HG03439 (cell line): ENCODE measurements around the gene OR2M4.
"Not testable (repeated sequence)": the region's sequence is repeated elsewhere in the genome, so short reads cannot be mapped to it uniquely, and the experiment has no call there.

Experiments used
- ATAC-seq: cut with Tn5 transposase; IDR thresholded peaks from one replicate; pipeline ENCODE4 v1.9.1; 2021; ENCODE audit warnings: mild to moderate bottlenecking, moderate library complexity; ENCODE audit not compliant: unreplicated experiment

Gene OR2M4, protein sequence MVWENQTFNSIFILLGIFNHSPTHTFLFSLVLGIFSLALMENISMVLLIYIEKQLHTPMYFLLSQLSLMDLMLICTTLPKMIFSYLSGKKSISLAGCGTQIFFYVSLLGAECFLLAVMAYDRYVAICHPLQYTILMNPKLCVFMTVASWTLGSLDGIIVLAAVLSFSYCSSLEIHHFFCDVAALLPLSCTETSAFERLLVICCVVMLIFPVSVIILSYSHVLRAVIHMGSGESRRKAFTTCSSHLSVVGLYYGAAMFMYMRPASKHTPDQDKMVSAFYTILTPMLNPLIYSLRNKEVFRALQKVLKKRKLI

DNA sequence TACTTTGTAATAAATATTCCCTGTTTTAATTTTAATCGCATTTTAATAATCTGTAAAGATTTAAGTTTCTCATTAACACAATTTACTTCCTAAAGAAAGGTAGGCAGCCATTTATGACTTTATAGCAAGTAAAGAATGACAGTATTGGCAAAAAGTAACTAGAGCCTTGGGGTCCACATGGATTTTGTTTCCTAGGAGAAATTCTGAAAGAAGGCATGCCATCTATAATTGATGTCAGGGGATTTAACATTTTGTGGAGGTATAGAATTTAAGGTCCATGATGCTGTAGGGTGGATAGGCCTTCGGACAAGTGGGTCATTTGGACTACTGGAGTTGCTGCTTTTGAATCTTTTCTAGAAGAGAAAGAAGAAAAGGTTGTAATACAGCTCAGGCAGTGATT is at the start of gene OR2M4:
Gene OR2M4, plus strand, starts transcription at position 301 of the 400 bp plus-strand sequence. CDS start 7,512 bp downstream, outside the sequence.
- ATAC-seq, result no peak

DNA sequence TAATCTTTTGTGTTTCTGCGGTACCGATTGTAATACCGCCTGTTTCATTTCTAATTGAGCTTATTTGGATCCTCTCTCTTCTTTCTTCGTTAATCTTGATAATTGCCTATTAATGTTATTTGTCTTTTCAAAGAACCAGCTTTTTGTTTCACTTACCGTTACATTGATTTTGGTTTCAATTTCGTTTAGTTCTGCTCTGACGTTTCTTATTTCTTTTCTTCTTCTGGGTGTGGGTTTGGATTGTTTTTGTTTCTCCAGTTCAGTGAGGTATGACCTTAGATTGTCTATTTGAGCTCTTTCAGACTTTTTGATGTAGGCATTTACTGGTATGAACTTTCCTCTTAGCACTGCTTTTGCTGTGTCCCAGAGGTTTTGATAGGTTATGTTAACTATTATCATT is 47.2 kb upstream of the OR2M4 start:
- no peak for ATAC-seq

DNA sequence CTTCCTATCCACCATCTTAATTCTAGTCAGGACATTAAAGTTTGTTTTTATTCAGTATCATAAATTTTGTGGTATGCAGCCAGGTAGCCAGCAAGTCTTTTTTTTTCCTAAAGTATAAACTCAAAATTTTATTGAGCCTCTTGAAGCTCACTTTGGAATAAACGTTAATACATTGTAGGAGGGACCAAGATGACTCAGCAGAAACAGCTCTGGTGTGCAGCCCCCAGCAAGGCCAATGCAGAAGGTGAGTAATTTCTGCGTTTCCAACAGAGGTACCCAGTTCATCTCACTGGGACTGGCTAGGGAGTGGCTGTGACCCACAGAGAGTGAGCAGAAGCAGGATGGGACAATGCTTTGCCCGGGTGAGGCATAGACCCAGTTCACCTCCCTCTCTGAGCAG is 43.9 kb upstream of the OR2M4 start:
- ATAC-seq, result no peak

DNA sequence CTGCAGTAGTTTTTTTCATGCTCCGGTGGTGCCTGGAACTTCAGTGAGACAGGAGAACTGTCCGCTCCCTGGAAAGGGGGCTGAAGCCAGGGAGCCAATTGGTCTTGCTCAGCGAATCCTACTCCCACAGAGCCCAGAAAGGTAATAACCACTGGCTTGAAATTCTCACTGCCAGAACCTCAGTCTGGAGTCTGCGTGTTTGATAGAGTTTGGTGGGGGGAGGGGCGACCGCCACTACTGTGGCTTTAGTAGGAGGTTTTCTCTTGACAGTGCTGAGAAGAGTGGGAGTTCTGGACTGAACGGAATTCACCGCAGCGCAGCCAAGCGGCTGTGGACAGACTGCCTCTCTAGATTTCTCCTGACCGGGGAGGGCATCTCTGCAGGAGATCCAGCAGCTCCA is 42.2 kb upstream of the OR2M4 start:
- no peak for ATAC-seq

DNA sequence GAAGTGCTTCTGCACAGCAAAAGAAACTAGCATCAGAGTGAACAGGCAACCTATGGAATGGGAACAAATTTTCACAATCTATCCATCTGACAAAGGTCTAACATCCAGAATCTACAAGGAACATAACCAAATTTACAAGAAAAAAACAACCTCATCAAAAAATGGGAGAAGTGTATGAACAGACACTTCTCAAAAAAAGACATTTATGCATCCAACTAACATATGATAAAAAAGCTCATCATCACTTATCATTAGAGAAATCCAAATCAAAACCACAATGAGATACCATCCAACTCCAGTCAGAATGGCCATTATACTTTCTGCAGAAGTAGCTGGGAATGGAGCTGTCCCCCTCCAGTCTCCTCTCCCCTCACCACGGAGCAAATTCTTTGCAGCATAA is 37.1 kb upstream of the OR2M4 start:
- ATAC-seq, result no peak

DNA sequence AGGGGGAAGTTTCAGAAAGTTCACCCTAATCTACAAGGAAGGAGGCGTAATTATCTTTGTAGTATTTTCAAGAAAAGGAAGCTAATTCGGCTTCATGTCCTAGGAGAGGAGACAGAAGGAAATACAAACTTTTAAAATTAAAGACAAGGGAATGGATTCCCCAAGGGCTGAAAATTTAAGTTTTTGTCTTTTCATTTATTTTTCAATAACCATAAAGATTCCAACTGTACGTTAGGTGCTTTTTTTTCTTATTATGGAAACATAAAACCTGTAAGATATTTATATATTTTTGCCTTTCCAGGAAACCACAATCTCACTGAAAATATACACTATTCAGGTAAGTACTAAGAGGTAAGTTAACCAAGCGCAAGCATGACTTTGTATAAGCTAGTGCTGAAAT is 34.3 kb upstream of the OR2M4 start, which contains the start of gene OR2M3:
Gene OR2M3, plus strand, starts transcription at position 301 of the 400 bp plus-strand sequence. CDS start 5,803 bp downstream, outside the sequence.
- no peak for ATAC-seq

DNA sequence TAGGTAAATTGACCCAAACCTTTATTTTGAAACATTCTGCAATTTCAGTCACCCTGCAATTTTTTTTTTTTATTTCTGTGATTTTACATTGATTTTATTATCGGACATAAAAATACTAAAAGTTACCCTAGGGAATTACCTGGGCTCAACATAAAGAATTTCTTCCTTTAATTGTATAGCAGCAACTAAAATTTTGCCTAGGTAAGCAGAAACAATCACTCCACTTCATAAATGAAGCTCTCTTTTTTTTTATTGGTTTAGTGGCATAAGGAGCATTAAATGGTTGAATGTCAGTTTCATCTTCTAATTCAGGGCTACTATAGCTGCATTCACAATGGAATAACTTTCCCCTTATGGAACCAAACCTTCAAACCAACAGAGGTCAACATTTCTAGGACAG is 15.3 kb upstream of the OR2M4 start:
- ATAC-seq, result no peak

DNA sequence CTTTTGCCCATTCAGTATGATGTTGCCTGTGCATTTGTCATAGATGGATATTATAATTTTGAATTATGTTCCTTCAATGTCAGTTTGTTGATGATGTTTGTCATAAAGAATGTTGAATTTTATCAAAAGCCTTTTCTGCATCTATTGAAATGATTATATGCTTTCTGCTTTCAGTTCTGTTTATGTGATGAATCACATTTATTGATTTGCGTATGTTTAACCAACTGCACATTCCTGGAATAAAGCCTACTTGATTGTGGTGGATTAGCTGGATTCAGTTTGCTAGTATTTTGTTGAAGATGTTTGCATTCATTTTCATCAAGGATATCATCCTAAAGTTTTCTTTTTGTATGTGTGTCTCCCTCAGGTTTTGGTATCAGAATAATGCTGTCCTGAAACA is 5.7 kb upstream of the OR2M4 start:
- ATAC-seq, result no peak

DNA sequence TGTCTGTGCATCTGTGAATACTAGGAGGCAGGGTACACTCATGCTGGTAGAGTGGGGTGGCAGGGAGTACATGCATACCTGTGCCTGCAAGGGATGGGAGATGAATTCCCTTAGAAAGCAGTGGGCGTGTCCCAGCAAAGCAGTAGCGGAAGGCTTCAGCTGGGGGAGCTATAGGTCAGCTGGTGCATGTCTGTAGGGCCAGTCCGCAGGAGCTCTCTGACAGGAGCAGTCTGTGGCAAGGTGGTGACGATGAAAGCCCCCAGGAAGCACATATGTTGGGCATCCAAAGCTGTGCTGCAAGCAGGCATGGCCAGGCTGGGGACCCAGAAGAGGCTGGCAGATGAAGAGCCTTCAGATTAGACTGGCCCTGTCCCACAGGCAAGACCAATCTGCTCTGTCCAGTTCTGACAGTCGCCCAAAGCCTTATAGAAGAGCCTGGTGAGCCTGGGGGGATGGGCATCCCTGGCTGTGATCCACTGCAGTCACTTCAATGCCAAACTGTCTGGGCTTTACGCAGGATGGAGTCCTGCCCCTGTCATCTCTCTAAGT is 1.8 kb upstream of the OR2M4 start:
- no peak for ATAC-seq

DNA sequence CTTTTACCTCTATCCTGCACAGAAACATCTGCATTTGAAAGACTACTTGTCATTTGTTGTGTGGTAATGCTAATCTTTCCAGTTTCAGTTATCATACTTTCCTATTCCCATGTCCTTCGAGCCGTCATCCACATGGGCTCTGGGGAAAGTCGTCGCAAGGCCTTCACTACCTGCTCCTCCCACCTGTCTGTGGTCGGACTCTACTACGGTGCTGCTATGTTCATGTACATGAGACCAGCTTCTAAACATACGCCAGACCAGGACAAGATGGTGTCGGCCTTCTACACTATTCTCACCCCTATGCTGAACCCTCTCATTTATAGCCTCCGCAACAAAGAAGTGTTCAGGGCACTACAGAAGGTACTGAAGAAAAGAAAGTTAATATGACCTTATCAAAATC is 8.3 kb downstream of the OR2M4 start:
- no peak for ATAC-seq

DNA sequence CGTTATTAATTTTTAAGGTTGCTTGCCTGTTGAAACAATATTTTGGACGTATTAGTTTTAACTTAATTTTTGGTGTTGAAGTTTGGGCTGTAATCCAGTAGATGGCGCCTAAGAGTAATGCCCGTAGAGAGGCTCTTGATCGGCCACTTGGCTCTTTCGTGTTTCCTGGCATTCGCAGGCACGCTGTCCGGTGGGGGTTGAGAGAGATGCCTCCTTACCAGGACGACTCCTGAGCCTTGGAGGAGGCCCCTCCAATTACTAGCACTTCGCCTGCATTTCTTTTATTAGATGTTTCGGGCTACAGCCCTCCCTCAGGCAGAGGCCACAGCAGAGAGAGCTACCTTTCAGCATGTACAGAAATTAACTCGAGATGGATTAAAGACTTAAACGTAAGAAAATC is 12.0 kb downstream of the OR2M4 start:
- ATAC-seq, result peak; percentile 86

DNA sequence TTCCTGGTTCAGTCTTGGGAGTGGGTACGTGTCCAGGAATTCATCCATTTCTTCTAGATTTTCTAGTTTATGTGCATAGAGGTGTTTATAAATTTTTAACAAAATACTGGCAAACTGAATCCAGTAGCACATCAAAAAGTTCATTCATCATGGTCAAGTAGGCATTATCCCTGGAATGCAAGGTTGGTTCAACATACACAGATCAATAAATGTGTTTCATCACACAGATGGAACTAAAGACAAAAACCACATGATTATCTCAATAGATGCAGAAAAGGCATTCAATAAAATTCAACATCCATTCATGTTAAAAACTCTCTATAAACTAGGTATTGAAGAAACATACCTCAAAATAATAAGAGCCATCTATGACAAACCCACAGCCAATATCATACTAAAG is 28.1 kb downstream of the OR2M4 start:
- not testable (repeated sequence) for ATAC-seq

DNA sequence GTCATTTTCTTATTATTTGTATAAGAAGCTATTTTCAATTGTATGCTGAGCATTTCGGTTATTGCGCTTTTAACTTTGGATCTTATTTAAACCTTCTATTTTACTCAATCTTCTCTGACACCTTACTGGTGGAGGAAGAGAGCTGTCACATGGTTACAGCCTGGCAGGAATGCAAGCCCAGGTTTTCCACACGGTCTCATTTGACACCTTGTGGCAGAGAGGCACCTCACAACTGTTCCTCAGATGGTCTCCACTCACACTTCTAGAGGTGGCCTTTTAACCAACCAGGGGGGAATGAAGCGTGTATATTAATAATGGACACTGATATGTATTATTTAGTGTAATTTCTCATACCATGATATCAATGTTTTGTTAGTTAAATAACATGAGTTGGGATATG is 37.0 kb downstream of the OR2M4 start:
- no peak for ATAC-seq

DNA sequence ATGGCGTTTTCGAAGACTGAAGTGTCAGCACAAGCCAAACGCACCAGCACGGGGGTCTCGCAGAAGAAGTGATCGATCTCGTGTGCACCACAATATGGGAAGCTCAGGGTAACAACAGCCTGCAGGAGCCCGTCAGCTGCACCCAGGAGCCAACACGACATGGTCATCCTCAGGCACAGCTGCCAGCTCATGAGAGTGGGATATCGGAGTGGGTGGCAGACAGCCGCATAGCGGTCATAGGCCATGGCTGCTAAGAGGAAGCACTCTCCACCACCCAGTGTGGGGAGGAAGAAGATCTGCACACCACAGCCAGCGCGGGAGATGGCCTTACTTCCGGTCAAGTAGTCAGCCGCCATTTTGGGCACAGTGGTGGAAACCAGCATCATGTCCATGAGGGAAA is 42.0 kb downstream of the OR2M4 start:
- not testable (repeated sequence) for ATAC-seq

DNA sequence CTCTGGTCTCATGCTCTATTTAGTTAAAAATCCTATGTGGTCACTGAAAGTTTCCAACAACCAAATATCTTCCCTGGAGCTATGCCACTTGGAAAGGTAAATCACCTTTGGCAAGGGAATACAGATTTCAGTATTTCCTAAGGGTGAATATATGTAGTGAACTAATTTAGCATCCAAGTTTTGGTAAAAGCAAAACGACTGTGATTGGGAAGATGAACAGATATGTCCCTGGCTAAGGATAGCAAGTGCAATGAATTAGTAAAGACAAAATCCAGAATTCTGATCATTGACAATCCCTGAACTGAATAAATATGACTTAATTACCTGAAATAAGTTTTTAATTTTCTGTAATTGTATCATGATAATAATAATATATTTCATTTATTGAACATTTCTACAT is 46.7 kb downstream of the OR2M4 start, which contains the start of gene OR2T33:
Gene OR2T33, minus strand, starts transcription at position 101 of the 400 bp plus-strand sequence. CDS start 4,162 bp downstream, outside the sequence.
- no peak for ATAC-seq

DNA sequence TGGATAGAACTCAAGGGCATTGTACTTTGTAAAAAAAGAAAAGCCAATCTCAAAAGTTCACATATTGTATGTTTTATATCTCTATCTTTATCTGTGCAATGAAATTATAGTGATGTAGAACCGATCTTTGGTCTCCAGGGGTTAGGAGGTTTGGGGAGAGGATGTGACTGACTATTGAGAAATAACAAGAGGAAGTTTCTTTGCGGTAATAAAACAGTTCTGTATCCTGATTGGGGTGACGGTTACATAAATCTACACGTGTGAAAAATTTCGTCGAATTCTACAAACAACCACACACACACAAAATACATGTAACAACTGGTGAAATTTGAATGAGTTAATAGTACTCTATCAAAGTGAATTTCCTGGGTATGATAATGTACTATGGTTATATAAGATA is 57.2 kb downstream of the OR2M4 start:
- no peak for ATAC-seq
